GM23338 (cell line): Measurements from ENCODE around the gene ADGRL3. TPM values are rescaled to one million over a fixed set of nuclear protein-coding genes. Genes with fewer than 3 reads are reported as not detected.

ENCODE experiments used
- ATAC-seq: fragments of 200-7000 bp; cut with Tn5 transposase; 3 replicates; pipeline ENCODE4 v1.9.1; 2020
- DNase-seq: peaks from one replicate; pipeline ENCODE4 v3.0.0-alpha.2; 2015; ENCODE audit warnings: low spot score
- H2AFZ ChIP-seq: fragments of 200-600 bp; sonication (generic); 2 replicates; pipeline ENCODE4 v1.8.0; 2016; ENCODE audit warnings: antibody characterized with exemption, mild to moderate bottlenecking, moderate library complexity
- H3F3A ChIP-seq: fragments of 200-600 bp; sonication (generic); replicated peaks from 2 replicates; pipeline ENCODE4 v1.8.0; 2017; ENCODE audit warnings: antibody characterized with exemption, mixed run types, low read depth
- H3K27ac ChIP-seq: fragments of 200-600 bp; sonication (generic); 2 replicates; pipeline ENCODE4 v1.6.1; 2016; ENCODE audit warnings: low read depth
- H3K27me3 ChIP-seq: fragments of 200-600 bp; sonication (generic); 2 replicates; pipeline ENCODE4 v1.8.0; 2016; ENCODE audit warnings: mild to moderate bottlenecking, mixed run types, moderate library complexity; ENCODE audit not compliant: insufficient read depth
- H3K36me3 ChIP-seq: fragments of 200-600 bp; sonication (generic); 2 replicates; pipeline ENCODE4 v1.8.0; 2016; ENCODE audit warnings: mild to moderate bottlenecking; ENCODE audit not compliant: insufficient read depth
- H3K4me1 ChIP-seq: fragments of 200-600 bp; sonication (generic); 2 replicates; pipeline ENCODE4 v1.8.0; 2016; ENCODE audit warnings: mild to moderate bottlenecking, moderate library complexity; ENCODE audit not compliant: insufficient read depth
- H3K4me2 ChIP-seq: fragments of 200-600 bp; sonication (generic); 2 replicates; pipeline ENCODE4 v1.7.1; 2017; ENCODE audit warnings: mixed run types
- H3K4me3 ChIP-seq: fragments of 200-600 bp; sonication (generic); 2 replicates; pipeline ENCODE4 v1.6.1; 2016; ENCODE audit warnings: mixed run types
- H3K79me2 ChIP-seq: fragments of 200-600 bp; sonication (generic); replicated peaks from 2 replicates; pipeline ENCODE4 v1.8.0; 2017; ENCODE audit warnings: mild to moderate bottlenecking; ENCODE audit not compliant: insufficient read depth
- H3K9me2 ChIP-seq: fragments of 200-600 bp; sonication (generic); 2 replicates; pipeline ENCODE4 v1.8.0; 2017; ENCODE audit not compliant: insufficient read depth
- H4K20me1 ChIP-seq: fragments of 200-600 bp; sonication (generic); replicated peaks from 2 replicates; pipeline ENCODE4 v1.8.0; 2017; ENCODE audit warnings: mild to moderate bottlenecking; ENCODE audit not compliant: insufficient read depth
- H3K27ac Mint-ChIP-seq: 2 replicates; pipeline ENCODE4 v1.8.0; 2020; ENCODE audit warnings: inconsistent platforms, mild to moderate bottlenecking, moderate library complexity, mixed read lengths
- H3K27me3 Mint-ChIP-seq: 3 replicates; pipeline ENCODE4 v1.8.0; 2022; ENCODE audit warnings: low read depth, mild to moderate bottlenecking, moderate library complexity, mixed read lengths, inconsistent platforms; ENCODE audit not compliant: insufficient read depth, poor library complexity
- H3K36me3 Mint-ChIP-seq: 3 replicates; pipeline ENCODE4 v1.8.0; 2021; ENCODE audit warnings: low read depth, mild to moderate bottlenecking, inconsistent platforms, moderate library complexity, mixed read lengths
- H3K4me1 Mint-ChIP-seq: 3 replicates; pipeline ENCODE4 v1.8.0; 2020; ENCODE audit warnings: mild to moderate bottlenecking, inconsistent platforms, mixed read lengths
- H3K4me3 Mint-ChIP-seq: 3 replicates; pipeline ENCODE4 v1.8.0; 2021; ENCODE audit warnings: moderate library complexity, mild to moderate bottlenecking, inconsistent platforms, mixed read lengths
- H3K9me3 Mint-ChIP-seq: 3 replicates; pipeline ENCODE4 v1.8.0; 2020; ENCODE audit warnings: moderate library complexity, mild to moderate bottlenecking, inconsistent platforms, mixed read lengths
- CREB1 ChIP-seq: fragments of 250-450 bp; sonication (Bioruptor Pico); IDR thresholded peaks from 2 replicates; pipeline ENCODE4 v1.5.0; 2020; ENCODE audit warnings: low read depth, mild to moderate bottlenecking, moderate library complexity
- CTCF ChIP-seq, 2 experiments: fragments of 200-600 bp in 1 of 2; sonication (generic) in 1 of 2; conservative IDR thresholded peaks; 2 replicates each; pipeline versions ENCODE4 v1.5.1 to v1.6.1; 2016 to 2017; ENCODE audit warnings: antibody characterized with exemption in 2 of 2, low read depth in 2 of 2, mild to moderate bottlenecking in 2 of 2, moderate library complexity in 1 of 2
- EZH2 ChIP-seq: fragments of 200-600 bp; sonication (generic); IDR thresholded peaks from one replicate; pipeline ENCODE4 v1.8.0; 2017; ENCODE audit warnings: antibody characterized with exemption, mild to moderate bottlenecking, low read depth; ENCODE audit not compliant: unreplicated experiment
- JUNB ChIP-seq: IDR thresholded peaks from one replicate; pipeline ENCODE4 v1.6.1; 2016; ENCODE audit warnings: antibody characterized with exemption; ENCODE audit not compliant: unreplicated experiment
- NANOG ChIP-seq: IDR thresholded peaks from 2 replicates; pipeline ENCODE4 v1.6.1; 2016; ENCODE audit warnings: antibody characterized with exemption, borderline replicate concordance
- POLR2AphosphoS5 ChIP-seq: IDR thresholded peaks from 2 replicates; pipeline ENCODE4 v1.6.1; 2016; ENCODE audit warnings: antibody characterized with exemption, low read depth
- STAT1 ChIP-seq: IDR thresholded peaks from one replicate; pipeline ENCODE4 v1.6.1; 2016; ENCODE audit warnings: antibody characterized with exemption; ENCODE audit not compliant: unreplicated experiment
- ZNF114 ChIP-seq: fragments of 250-450 bp; sonication (Bioruptor Pico); IDR thresholded peaks from 2 replicates; pipeline ENCODE4 v1.5.0; 2020; ENCODE audit warnings: mild to moderate bottlenecking, moderate library complexity
- ZNF331 ChIP-seq: fragments of 250-450 bp; sonication (Bioruptor Pico); IDR thresholded peaks from 2 replicates; pipeline ENCODE4 v1.5.0; 2020; ENCODE audit warnings: low read depth, mild to moderate bottlenecking, moderate library complexity
- polyA plus RNA-seq: library from polyadenylated mRNA; unstranded; fragments of >200 nt; fragmentation: Nextera tagmentation; extraction: Ambion mirVana; gene quantifications from 2 replicates; pipeline ENCODE4 v1.2.1, GENCODE V29; 2016
- total RNA-seq: library from RNA; depleted of rRNA; stranded (reverse); fragments of >200 nt; shearing (Covaris generic); gene quantifications from 2 replicates; pipeline ENCODE4 v1.2.3, GENCODE V29; 2014
- TF ChIP-seq, protein P1 (sequence below): fragments of 250-450 bp; sonication (Bioruptor Pico); IDR thresholded peaks from 2 replicates; pipeline ENCODE4 v1.5.0; 2020; ENCODE audit warnings: mild to moderate bottlenecking, moderate library complexity

ADGRL3 gene
- total and polyA plus RNA-seq, 2 experiments from 2014 or later: 9.7 to 16.5 TPM

DNA sequence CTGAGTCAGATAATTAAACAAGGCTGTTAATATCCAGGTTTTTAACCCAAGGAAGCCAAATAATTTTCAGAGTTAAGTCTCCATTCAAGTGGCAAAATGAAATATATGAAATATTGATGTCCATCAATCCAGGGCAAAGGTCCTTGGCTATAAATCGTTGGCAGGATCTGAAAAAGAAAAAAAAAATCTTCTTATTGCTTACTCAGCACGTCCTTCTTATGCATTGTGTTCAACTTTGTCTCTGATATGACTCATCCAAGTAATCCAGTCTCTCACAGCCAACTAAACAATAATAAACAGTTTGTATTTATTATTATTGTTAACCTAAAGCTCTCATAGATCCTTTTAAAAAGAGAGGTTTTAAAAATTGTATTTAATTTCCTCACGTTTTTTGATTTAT lies 851.2 kb downstream of the ADGRL3 start:
- H3K9me2 ChIP-seq: no peaks in the 10 kb centered on the region
- no peaks in the 10 kb centered on the region for H3K27me3 Mint-ChIP-seq
- H3K27ac Mint-ChIP-seq: no peak overlapping the region
- no peaks in the 10 kb centered on the region for H3K79me2 ChIP-seq
- H3K4me1 Mint-ChIP-seq: no peaks in the 10 kb centered on the region; the same call in 2 of the 3 replicates
- H3K4me2 ChIP-seq: no peak overlapping the region
- no peaks in the 10 kb centered on the region for H4K20me1 ChIP-seq
- no peaks in the 10 kb centered on the region for H3K36me3 ChIP-seq
- H3K4me3 ChIP-seq: no peak overlapping the region
- DNase-seq (no peak), ATAC-seq (no peak)
- no peak overlapping the region for H3K4me3 Mint-ChIP-seq
- no peaks in the 10 kb centered on the region for H3K4me1 ChIP-seq
- no peak overlapping the region for H3K27ac ChIP-seq
- H2AFZ ChIP-seq: no peak overlapping the region
- H3K27me3 ChIP-seq: no peaks in the 10 kb centered on the region
- H3K36me3 Mint-ChIP-seq: no peaks in the 10 kb centered on the region
- TF ChIP-seq POLR2AphosphoS5 (no peak), CREB1 (no peak), ZNF114 (no peak), STAT1 (no peak), JUNB (no peak), CTCF (conservative IDR thresholded peaks at IDR 0.05; ENCODE audit: low read depth in 2 of 2) (no peak)
- H3F3A ChIP-seq: no peaks in the 10 kb centered on the region
- no peaks in the 10 kb centered on the region for H3K9me3 Mint-ChIP-seq

GRCh38 chr4:62053974-62054373 lies 853.8 kb downstream of the ADGRL3 start:
- Mint-ChIP-seq H3K4me3 (no peak overlapping the region), H3K36me3 (no peaks in the 10 kb centered on the region), H3K27me3 (no peaks in the 10 kb centered on the region), H3K9me3 (no peaks in the 10 kb centered on the region), H3K27ac (no peak overlapping the region), H3K4me1 (peaks cover 7% of the 10 kb centered on the region)
- Histone ChIP-seq H3K9me2 (no peaks in the 10 kb centered on the region), H3K4me1 (peaks cover 6% of the 10 kb centered on the region), H2AFZ (no peak overlapping the region), H3K4me2 (no peak overlapping the region), H3K27ac (no peak overlapping the region), H3K36me3 (no peaks in the 10 kb centered on the region), H3F3A (0 out of 2 replicates have a peak, but pooled peaks cover 3% of the 10 kb centered on the region), H3K27me3 (no peaks in the 10 kb centered on the region), H4K20me1 (no peaks in the 10 kb centered on the region), H3K4me3 (no peak overlapping the region), H3K79me2 (no peaks in the 10 kb centered on the region)
- DNase-seq (no peak), ATAC-seq (no peak)
- TF ChIP-seq EZH2 (no peak), ZNF114 (no peak), NANOG (no peak), JUNB (no peak), CTCF (conservative IDR thresholded peaks at IDR 0.05; ENCODE audit: low read depth in 2 of 2) (no peak), STAT1 (no peak), ZNF331 (CRISPR knock-in tag) (no peak), POLR2AphosphoS5 (no peak)
- TF ChIP-seq, protein P1, sequence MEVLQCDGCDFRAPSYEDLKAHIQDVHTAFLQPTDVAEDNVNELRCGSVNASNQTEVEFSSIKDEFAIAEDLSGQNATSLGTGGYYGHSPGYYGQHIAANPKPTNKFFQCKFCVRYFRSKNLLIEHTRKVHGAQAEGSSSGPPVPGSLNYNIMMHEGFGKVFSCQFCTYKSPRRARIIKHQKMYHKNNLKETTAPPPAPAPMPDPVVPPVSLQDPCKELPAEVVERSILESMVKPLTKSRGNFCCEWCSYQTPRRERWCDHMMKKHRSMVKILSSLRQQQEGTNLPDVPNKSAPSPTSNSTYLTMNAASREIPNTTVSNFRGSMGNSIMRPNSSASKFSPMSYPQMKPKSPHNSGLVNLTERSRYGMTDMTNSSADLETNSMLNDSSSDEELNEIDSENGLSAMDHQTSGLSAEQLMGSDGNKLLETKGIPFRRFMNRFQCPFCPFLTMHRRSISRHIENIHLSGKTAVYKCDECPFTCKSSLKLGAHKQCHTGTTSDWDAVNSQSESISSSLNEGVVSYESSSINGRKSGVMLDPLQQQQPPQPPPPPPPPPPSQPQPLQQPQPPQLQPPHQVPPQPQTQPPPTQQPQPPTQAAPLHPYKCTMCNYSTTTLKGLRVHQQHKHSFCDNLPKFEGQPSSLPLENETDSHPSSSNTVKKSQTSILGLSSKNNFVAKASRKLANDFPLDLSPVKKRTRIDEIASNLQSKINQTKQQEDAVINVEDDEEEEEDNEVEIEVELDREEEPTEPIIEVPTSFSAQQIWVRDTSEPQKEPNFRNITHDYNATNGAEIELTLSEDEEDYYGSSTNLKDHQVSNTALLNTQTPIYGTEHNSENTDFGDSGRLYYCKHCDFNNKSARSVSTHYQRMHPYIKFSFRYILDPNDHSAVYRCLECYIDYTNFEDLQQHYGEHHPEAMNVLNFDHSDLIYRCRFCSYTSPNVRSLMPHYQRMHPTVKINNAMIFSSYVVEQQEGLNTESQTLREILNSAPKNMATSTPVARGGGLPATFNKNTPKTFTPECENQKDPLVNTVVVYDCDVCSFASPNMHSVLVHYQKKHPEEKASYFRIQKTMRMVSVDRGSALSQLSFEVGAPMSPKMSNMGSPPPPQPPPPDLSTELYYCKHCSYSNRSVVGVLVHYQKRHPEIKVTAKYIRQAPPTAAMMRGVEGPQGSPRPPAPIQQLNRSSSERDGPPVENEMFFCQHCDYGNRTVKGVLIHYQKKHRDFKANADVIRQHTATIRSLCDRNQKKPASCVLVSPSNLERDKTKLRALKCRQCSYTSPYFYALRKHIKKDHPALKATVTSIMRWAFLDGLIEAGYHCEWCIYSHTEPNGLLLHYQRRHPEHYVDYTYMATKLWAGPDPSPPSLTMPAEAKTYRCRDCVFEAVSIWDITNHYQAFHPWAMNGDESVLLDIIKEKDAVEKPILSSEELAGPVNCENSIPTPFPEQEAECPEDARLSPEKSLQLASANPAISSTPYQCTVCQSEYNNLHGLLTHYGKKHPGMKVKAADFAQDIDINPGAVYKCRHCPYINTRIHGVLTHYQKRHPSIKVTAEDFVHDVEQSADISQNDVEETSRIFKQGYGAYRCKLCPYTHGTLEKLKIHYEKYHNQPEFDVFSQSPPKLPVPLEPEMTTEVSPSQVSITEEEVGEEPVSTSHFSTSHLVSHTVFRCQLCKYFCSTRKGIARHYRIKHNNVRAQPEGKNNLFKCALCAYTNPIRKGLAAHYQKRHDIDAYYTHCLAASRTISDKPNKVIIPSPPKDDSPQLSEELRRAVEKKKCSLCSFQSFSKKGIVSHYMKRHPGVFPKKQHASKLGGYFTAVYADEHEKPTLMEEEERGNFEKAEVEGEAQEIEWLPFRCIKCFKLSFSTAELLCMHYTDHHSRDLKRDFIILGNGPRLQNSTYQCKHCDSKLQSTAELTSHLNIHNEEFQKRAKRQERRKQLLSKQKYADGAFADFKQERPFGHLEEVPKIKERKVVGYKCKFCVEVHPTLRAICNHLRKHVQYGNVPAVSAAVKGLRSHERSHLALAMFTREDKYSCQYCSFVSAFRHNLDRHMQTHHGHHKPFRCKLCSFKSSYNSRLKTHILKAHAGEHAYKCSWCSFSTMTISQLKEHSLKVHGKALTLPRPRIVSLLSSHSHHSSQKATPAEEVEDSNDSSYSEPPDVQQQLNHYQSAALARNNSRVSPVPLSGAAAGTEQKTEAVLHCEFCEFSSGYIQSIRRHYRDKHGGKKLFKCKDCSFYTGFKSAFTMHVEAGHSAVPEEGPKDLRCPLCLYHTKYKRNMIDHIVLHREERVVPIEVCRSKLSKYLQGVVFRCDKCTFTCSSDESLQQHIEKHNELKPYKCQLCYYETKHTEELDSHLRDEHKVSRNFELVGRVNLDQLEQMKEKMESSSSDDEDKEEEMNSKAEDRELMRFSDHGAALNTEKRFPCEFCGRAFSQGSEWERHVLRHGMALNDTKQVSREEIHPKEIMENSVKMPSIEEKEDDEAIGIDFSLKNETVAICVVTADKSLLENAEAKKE (CRISPR knock-in tag): no peak
